Measurements from ENCODE around the gene DCAF4.
"Not testable (repeated sequence)": the region's sequence is repeated elsewhere in the genome, so short reads cannot be mapped to it uniquely, and the experiment has no call there.

The DCAF4 gene

DNA sequence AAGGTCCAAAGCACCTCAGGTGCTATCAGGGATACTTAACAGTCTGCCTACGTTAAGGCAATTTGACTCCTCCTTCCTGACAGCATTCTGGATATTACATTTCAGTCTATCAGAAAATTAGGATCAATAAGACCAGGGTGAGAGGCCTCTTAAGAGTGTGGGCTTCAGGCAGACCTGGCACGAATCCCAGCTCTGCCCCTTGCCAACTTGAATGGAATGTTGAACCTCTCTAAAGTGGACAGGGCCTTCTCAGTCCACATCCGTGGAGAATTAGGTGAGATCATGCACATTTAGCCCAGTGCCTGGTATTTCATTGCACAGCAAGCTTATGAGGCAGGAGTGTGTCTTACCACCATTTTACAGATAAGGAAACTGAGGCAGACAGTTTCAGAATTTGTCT lies 25.9 kb downstream of the DCAF4 start:
- DNase-seq (ENCODE audit: low read depth) = no peak
- H3K4me3 ChIP-seq (ENCODE audit: low read depth, low read length) = no peak overlapping the region
- TF ChIP-seq, protein P1, sequence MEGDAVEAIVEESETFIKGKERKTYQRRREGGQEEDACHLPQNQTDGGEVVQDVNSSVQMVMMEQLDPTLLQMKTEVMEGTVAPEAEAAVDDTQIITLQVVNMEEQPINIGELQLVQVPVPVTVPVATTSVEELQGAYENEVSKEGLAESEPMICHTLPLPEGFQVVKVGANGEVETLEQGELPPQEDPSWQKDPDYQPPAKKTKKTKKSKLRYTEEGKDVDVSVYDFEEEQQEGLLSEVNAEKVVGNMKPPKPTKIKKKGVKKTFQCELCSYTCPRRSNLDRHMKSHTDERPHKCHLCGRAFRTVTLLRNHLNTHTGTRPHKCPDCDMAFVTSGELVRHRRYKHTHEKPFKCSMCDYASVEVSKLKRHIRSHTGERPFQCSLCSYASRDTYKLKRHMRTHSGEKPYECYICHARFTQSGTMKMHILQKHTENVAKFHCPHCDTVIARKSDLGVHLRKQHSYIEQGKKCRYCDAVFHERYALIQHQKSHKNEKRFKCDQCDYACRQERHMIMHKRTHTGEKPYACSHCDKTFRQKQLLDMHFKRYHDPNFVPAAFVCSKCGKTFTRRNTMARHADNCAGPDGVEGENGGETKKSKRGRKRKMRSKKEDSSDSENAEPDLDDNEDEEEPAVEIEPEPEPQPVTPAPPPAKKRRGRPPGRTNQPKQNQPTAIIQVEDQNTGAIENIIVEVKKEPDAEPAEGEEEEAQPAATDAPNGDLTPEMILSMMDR (IDR thresholded peaks at IDR 0.05; ENCODE audit: low read depth, low read length, missing control alignments) = no peak

DNA sequence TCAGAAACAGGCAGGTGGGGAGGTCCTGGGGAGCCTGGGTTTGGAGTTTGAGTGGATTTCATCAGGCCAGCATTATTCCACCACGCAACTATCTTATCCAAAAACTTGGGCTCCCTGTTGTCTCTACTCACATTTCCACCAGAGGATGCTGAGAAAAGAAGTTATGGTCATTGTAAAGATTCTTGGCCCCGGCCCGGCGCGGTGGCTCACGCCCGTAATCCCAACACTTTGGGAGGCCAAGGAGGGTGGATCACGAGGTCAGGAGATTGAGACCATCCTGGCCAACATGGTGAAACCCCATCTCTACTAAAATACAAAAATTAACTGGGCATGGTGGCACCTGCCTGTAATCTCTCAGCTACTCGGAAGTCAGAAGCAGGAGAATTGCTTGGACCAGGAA lies 30.5 kb downstream of the DCAF4 start:
- DNase-seq (ENCODE audit: low read depth); H3K4me3 ChIP-seq (ENCODE audit: low read depth, low read length): not testable (repeated sequence)

DNA sequence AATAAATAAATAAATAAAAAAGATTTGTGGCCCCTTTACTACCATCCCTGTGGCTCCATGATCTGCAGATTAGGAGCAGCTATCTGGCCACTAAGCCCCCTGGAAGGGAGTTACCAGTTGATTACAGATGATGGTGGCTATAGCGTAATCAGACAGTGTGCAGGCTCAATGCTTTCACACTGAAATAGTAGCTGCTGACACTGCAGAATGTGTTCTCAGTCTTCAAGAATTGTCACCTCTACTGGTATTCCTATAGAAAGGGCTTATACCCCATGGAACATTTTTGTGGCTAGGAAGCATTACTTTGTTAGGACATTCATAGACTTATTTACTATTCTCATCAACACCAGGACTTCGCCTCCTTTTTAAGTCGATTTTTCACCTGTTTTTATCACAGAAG lies 30.9 kb downstream of the DCAF4 start:
- TF ChIP-seq, protein P1 (IDR thresholded peaks at IDR 0.05; ENCODE audit: low read depth, low read length, missing control alignments) = no peak
- H3K4me3 ChIP-seq (ENCODE audit: low read depth, low read length) = no peak overlapping the region
- DNase-seq (ENCODE audit: low read depth) = no peak

DNA sequence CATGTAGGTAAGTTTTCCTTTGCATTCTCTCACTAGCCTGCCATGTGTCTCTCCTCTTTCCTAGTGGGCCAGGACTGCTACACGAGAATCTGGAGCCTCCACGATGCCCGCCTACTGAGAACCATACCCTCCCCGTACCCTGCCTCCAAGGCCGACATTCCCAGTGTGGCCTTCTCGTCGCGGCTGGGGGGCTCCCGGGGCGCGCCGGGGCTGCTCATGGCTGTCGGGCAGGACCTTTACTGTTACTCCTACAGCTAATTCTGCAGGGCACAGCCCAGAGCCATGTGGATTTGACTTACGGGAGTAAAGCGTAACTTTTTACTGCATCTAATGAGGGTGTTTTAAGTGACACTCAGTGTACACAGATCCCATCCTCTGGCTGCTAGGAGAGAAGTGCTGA lies 32.3 kb downstream of the DCAF4 start:
- TF ChIP-seq, protein P1 (IDR thresholded peaks at IDR 0.05; ENCODE audit: low read depth, low read length, missing control alignments) = no peak
- no peak overlapping the region for H3K4me3 ChIP-seq (ENCODE audit: low read depth, low read length)
- no peak for DNase-seq (ENCODE audit: low read depth)

DNA sequence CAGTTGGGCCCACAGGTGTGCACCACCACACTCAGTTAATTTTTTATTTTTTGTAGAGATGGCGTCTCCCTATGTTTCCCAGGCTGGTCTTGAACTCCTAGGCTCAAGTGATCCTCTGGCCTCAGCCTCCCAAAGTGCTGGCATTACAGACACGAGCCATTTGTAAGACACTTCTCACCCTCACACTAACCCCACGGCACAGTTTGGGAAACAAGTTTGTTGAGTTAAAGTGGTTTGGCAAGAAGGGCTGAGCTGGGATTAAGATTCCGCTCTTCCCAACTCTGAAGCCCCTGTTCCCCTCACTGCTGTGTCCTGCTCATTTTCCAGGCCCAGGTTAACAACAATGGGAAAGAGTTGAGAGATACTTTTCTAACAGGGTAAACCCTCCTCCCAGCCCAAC lies 34.8 kb downstream of the DCAF4 start:
- not testable (repeated sequence) for DNase-seq (ENCODE audit: low read depth); H3K4me3 ChIP-seq (ENCODE audit: low read depth, low read length)

DNA sequence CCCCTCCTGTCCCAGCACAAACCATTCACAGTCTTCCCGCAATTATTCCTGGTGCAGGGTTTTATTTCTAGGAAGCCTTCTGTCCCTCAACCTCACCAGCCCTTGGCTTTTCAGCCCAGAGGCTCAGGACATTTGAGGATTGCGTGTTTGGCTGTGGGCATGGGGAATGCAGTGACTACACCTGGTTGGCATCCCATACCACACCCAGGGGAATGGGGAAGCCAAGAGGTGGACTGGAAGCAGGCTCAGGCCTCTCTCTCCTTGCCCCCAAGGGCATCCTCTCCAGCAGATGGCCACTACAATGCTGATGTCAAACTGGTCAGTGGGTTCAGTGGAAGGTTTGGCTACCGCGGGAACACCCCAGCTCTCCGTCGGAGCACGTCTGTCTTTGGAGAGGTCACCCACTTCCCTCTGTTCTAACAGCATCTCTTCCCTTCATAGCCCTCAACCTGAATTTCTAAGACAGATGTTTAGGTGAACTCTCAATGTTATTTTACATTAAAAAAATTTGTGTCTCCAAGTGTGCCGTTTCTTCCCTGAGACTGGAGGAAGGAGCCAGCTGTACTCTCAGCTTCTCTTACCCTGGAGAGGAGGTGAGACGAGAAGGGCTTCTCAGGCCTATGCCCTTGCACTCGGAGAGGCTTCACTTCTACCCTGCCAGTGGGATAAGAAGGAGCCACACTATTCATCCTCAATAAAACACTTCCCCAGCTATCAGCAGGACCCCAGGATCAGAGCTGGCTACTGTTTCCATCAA lies 35.5 kb downstream of the DCAF4 start:
- no peak overlapping the region for H3K4me3 ChIP-seq (ENCODE audit: low read depth, low read length)
- DNase-seq (ENCODE audit: low read depth) = no peak
- TF ChIP-seq, protein P1 (IDR thresholded peaks at IDR 0.05; ENCODE audit: low read depth, low read length, missing control alignments) = no peak

DNA sequence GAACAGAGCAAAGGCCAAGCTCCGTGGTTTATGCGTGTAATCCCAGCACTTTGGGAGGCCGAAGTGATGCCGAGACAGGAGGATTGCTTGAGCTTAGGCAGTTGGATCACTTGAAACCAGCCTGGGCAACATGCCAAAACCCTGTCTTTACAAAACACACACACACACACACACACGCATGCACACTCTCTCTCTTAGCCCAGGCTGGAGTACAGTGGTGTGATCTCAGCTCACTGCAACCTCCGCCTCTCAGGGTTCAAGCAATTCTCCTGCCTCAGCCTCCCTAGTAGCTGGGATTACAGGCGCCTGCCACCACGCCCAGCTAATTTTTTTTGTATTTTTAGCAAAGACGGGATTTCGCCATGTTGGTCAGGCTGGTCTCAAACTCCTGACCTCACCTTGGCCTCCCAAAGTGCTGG lies 36.1 kb downstream of the DCAF4 start:
- not testable (repeated sequence) for H3K4me3 ChIP-seq (ENCODE audit: low read depth, low read length); DNase-seq (ENCODE audit: low read depth)

DNA sequence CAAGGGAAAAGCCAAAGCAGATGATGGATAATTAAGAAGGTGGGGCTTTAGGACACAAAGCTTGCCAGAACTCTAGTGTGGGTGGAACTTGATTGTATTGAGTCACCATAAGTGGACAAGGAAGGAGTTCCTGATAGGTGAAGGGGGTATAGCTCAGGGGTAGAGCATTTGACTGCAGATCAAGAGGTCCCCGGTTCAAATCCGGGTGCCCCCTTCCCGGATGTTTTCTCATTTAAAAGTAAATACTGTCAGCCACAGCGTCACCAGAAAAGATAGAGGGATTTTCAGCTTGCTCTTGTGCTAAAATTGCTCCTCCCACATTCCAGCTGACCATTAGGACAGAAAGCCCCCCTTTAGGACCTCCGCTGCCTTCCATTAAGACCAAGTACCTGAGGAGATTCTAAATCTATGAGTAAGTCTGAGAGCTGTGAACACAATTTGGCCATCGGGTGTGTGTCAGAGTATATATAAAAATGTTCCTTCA lies 36.6 kb downstream of the DCAF4 start:
- DNase-seq (ENCODE audit: low read depth) = no peak
- TF ChIP-seq, protein P1 (IDR thresholded peaks at IDR 0.05; ENCODE audit: low read depth, low read length, missing control alignments) = no peak
- no peak overlapping the region for H3K4me3 ChIP-seq (ENCODE audit: low read depth, low read length)

Measured in GM12864 (cell line).